Esophagus muscularis mucosa (tissue), 3 donors: Measurements from ENCODE around the gene NCAN.

Experiments used
- POLR2AphosphoS5 ChIP-seq, 2 donors: sonication (generic); formaldehyde crosslinking; IDR thresholded peaks; one replicate each; pipeline ENCODE4 v1.6.1; 2017; ENCODE audit warnings: antibody characterized with exemption in 2 of 2
- TF ChIP-seq, protein P1 (sequence below), 3 experiments: fragments of 200-600 bp in 2 of 3; fragments of 450-650 bp in 1 of 3; sonication (generic) in 2 of 3; IDR thresholded peaks; one replicate each; pipeline ENCODE4 v1.5.1; 2017 to 2019; ENCODE audit warnings: antibody characterized with exemption in 3 of 3, mild to moderate bottlenecking in 2 of 3, moderate library complexity in 1 of 3

DNA sequence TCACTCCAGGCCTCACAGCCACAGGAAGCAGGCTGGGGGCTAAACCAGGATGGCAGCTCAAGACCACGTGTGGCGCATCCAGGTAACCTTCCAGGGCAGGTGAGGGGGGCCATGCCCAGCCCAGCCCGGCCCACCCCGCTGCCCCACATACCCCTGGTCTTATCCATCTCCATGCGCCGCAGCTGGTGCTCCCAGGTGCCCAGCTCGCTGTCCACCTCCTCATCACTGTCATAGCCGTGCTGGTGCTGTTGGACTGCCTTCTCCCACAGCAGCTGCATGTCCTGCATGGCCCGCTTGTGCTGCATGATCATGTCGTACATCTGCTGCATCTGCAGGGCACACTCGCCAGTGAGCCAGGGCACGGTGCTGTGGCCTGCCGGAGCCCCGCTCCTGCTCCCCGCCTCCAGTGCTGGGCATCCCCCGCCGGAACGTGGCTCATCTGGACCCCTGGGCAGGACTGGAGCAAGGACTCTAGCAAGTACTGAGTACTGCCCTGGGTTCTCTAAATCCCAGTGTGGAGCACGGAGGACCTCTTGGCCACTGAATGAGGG lies 67.4 kb downstream of the NCAN start:
- TF ChIP-seq POLR2AphosphoS5 (IDR thresholded peaks at IDR 0.05) = no peak
- TF ChIP-seq, protein P1, sequence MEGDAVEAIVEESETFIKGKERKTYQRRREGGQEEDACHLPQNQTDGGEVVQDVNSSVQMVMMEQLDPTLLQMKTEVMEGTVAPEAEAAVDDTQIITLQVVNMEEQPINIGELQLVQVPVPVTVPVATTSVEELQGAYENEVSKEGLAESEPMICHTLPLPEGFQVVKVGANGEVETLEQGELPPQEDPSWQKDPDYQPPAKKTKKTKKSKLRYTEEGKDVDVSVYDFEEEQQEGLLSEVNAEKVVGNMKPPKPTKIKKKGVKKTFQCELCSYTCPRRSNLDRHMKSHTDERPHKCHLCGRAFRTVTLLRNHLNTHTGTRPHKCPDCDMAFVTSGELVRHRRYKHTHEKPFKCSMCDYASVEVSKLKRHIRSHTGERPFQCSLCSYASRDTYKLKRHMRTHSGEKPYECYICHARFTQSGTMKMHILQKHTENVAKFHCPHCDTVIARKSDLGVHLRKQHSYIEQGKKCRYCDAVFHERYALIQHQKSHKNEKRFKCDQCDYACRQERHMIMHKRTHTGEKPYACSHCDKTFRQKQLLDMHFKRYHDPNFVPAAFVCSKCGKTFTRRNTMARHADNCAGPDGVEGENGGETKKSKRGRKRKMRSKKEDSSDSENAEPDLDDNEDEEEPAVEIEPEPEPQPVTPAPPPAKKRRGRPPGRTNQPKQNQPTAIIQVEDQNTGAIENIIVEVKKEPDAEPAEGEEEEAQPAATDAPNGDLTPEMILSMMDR (IDR thresholded peaks at IDR 0.05) = no peak
